ENCODE results near the gene KIRREL3.

KIRREL3 gene

GRCh38 chr11:126694065-126694625 lies 306.4 kb downstream of the KIRREL3 start:
- no peaks in the 10 kb centered on the region for H3K36me3 ChIP-seq (ENCODE audit: control insufficient read depth, insufficient read depth, low read length)
- no peaks in the 10 kb centered on the region; the same call in 1 of the 2 replicates for H3K27me3 ChIP-seq (replicated peaks; ENCODE audit: control insufficient read depth, insufficient read depth, low read length)
- TF ChIP-seq CTCF (IDR thresholded peaks at IDR 0.05; ENCODE audit: insufficient read depth, low read length, poor library complexity, severe bottlenecking), result no peak
- DNase-seq (ENCODE audit: extremely low read depth, insufficient read length), result no peak
- H3K4me3 ChIP-seq (replicated peaks; ENCODE audit: low read depth, low read length), result no peak overlapping the region

GRCh38 chr11:126687477-126687876 lies 313.1 kb downstream of the KIRREL3 start:
- H3K36me3 ChIP-seq (ENCODE audit: control insufficient read depth, insufficient read depth, low read length), result no peaks in the 10 kb centered on the region
- DNase-seq (ENCODE audit: extremely low read depth, insufficient read length), result no peak
- H3K27me3 ChIP-seq (replicated peaks; ENCODE audit: control insufficient read depth, insufficient read depth, low read length), result peaks cover 5% of the 10 kb centered on the region
- H3K4me3 ChIP-seq (replicated peaks; ENCODE audit: low read depth, low read length), result no peak overlapping the region
- TF ChIP-seq CTCF (IDR thresholded peaks at IDR 0.05; ENCODE audit: insufficient read depth, low read length, poor library complexity, severe bottlenecking), result no peak

GRCh38 chr11:126686938-126687337 lies 313.6 kb downstream of the KIRREL3 start:
- no peak for DNase-seq (ENCODE audit: extremely low read depth, insufficient read length)
- Histone ChIP-seq H3K27me3 (replicated peaks; ENCODE audit: control insufficient read depth, insufficient read depth, low read length) (peaks cover 5% of the 10 kb centered on the region), H3K4me3 (replicated peaks; ENCODE audit: low read depth, low read length) (no peak overlapping the region), H3K36me3 (ENCODE audit: control insufficient read depth, insufficient read depth, low read length) (no peaks in the 10 kb centered on the region)
- TF ChIP-seq CTCF (IDR thresholded peaks at IDR 0.05; ENCODE audit: insufficient read depth, low read length, poor library complexity, severe bottlenecking), result no peak

- DNase-seq (ENCODE audit: extremely low read depth, insufficient read length), result no peak
- no peak overlapping the region for H3K4me3 ChIP-seq (replicated peaks; ENCODE audit: low read depth, low read length)
- TF ChIP-seq CTCF (IDR thresholded peaks at IDR 0.05; ENCODE audit: insufficient read depth, low read length, poor library complexity, severe bottlenecking), result no peak
- no peaks in the 10 kb centered on the region for H3K36me3 ChIP-seq (ENCODE audit: control insufficient read depth, insufficient read depth, low read length)
- H3K27me3 ChIP-seq (replicated peaks; ENCODE audit: control insufficient read depth, insufficient read depth, low read length), result peaks cover 5% of the 10 kb centered on the region
Observed at GRCh38 chr11:126683766-126684728, 316.5 kb downstream of the KIRREL3 start.

GRCh38 chr11:126682590-126682989 lies 318.0 kb downstream of the KIRREL3 start:
- no peak for TF ChIP-seq CTCF (IDR thresholded peaks at IDR 0.05; ENCODE audit: insufficient read depth, low read length, poor library complexity, severe bottlenecking)
- Histone ChIP-seq H3K4me3 (replicated peaks; ENCODE audit: low read depth, low read length) (no peak overlapping the region), H3K27me3 (replicated peaks; ENCODE audit: control insufficient read depth, insufficient read depth, low read length) (peaks cover 5% of the 10 kb centered on the region), H3K36me3 (ENCODE audit: control insufficient read depth, insufficient read depth, low read length) (no peaks in the 10 kb centered on the region)
- DNase-seq (ENCODE audit: extremely low read depth, insufficient read length), result no peak
